ENCODE data around the gene SLC22A17.

GRCh38 chr14:23380976-23381375, 28.3 kb upstream of the SLC22A17 start:
- TF ChIP-seq CTCF (conservative IDR thresholded peaks at IDR 0.05; ENCODE audit: low read depth, low read length) (no peak), RAD21 (IDR thresholded peaks at IDR 0.05; ENCODE audit: low read length) (no peak), POLR2A (IDR thresholded peaks at IDR 0.05; ENCODE audit: low read depth, low read length) (no peak), CEBPB (IDR thresholded peaks at IDR 0.05; ENCODE audit: low read depth, low read length) (no peak), SMC3 (IDR thresholded peaks at IDR 0.05; ENCODE audit: low read depth, low read length) (no peak), USF2 (IDR thresholded peaks at IDR 0.05; ENCODE audit: low read depth, low read length) (no peak), BHLHE40 (IDR thresholded peaks at IDR 0.05; ENCODE audit: low read depth, low read length) (no peak), RFX5 (IDR thresholded peaks at IDR 0.05; ENCODE audit: low read depth, low read length) (no peak), MAFK (IDR thresholded peaks at IDR 0.05; ENCODE audit: low read depth, low read length) (no peak)
